Transverse colon (tissue), 4 donors: ENCODE data around the gene RIPOR1.

ENCODE experiments used
- CTCF ChIP-seq, 5 experiments: fragments of 200-600 bp in 3 of 5; fragments of 450-650 bp in 2 of 5; sonication (generic) in 3 of 5; IDR thresholded peaks; 1 replicate in 2 of 5; 2 replicates in 3 of 5; pipeline ENCODE4 v1.5.1; 2016 to 2017; ENCODE audit warnings: antibody characterized with exemption in 5 of 5, inconsistent platforms in 3 of 5, mild to moderate bottlenecking in 2 of 5, moderate library complexity in 1 of 5
- EP300 ChIP-seq: sonication (generic); formaldehyde crosslinking; IDR thresholded peaks from one replicate; pipeline ENCODE4 v1.6.1; 2017; ENCODE audit warnings: antibody characterized with exemption, low read depth
- POLR2A ChIP-seq: fragments of 450-650 bp; IDR thresholded peaks from one replicate; pipeline ENCODE4 v1.6.1; 2016; ENCODE audit warnings: antibody characterized with exemption, mild to moderate bottlenecking, moderate library complexity
- POLR2AphosphoS5 ChIP-seq, 3 donors: sonication (generic); formaldehyde crosslinking; IDR thresholded peaks; one replicate each; pipeline ENCODE4 v1.6.1; 2016; ENCODE audit warnings: antibody characterized with exemption in 3 of 3

GRCh38 chr16:67530013-67530939 lies 1.6 kb downstream of the RIPOR1 start:
- TF ChIP-seq POLR2A: peak; percentile 56
- TF ChIP-seq CTCF (IDR thresholded peaks at IDR 0.05): no peak
- peak; percentile 70 to 85 (median 76) for TF ChIP-seq POLR2AphosphoS5 (IDR thresholded peaks at IDR 0.05)
- TF ChIP-seq EP300: no peak
